ENCODE measurements around the gene ERN1. TPM values are rescaled to one million over a fixed set of nuclear protein-coding genes. Genes with fewer than 3 reads are reported as not detected.

ERN1 gene
- total and polyA plus RNA-seq, 2 of the 8 experiments (the other 6 are each of a cell fraction or from before 2014, with no cell fraction given): 1.8 to 3.9 TPM

GRCh38 chr17:64158831-64159590 lies 29.1 kb upstream of the ERN1 start (continued):
- no peak for TF ChIP-seq BRCA1 (IDR thresholded peaks at IDR 0.05; ENCODE audit: low read depth, low read length)
- TF ChIP-seq TCF12 (IDR thresholded peaks at IDR 0.05; ENCODE audit: low read depth, low read length): no peak
- TF ChIP-seq CBX8 (IDR thresholded peaks at IDR 0.05; ENCODE audit: borderline replicate concordance, low read depth, low read length): no peak
- no peak for TF ChIP-seq KDM5A (IDR thresholded peaks at IDR 0.05; ENCODE audit: low read length)
- no peak for TF ChIP-seq EGR1 (IDR thresholded peaks at IDR 0.05; ENCODE audit: borderline replicate concordance, low read depth, low read length)
